Uterus (tissue), 4 donors: ENCODE measurements around the gene NEUROD6. TPM values are rescaled to one million over a fixed set of nuclear protein-coding genes. Genes with fewer than 3 reads are reported as not detected.

ENCODE experiments used
- DNase-seq, 2 donors: peaks; one replicate each; pipeline ENCODE4 v3.0.0-alpha.2; 2019 to 2020
- H3K27ac ChIP-seq, 2 donors: fragments of 200-600 bp; sonication (generic); 1 replicate in 1 of 2; 2 replicates in 1 of 2; pipeline ENCODE4 v1.5.1; 2016 to 2018
- H3K27me3 ChIP-seq, 2 donors: fragments of 200-600 bp; sonication (generic); one replicate each; pipeline ENCODE4 v1.5.1; 2018 to 2019; ENCODE audit warnings: control low read depth in 1 of 2
- H3K36me3 ChIP-seq, 2 donors: fragments of 200-600 bp; sonication (generic); one replicate each; pipeline ENCODE4 v1.5.1; 2019; ENCODE audit warnings: control low read depth in 1 of 2
- H3K4me1 ChIP-seq, 2 donors: fragments of 200-600 bp; sonication (generic); one replicate each; pipeline ENCODE4 v1.5.1; 2018 to 2019; ENCODE audit warnings: control low read depth in 1 of 2
- H3K4me3 ChIP-seq, 2 donors: fragments of 200-600 bp; sonication (generic); 1 replicate in 1 of 2; 2 replicates in 1 of 2; pipeline ENCODE4 v1.5.1; 2018 to 2019; ENCODE audit warnings: mild to moderate bottlenecking in 1 of 2
- H3K9me3 ChIP-seq, 2 donors: fragments of 200-600 bp; sonication (generic); one replicate each; pipeline ENCODE4 v1.5.1; 2019; ENCODE audit warnings: control low read depth in 1 of 2
- POLR2A ChIP-seq, 2 donors: fragments of 450-650 bp; IDR thresholded peaks; one replicate each; pipeline ENCODE4 v1.6.1; 2016; ENCODE audit warnings: antibody characterized with exemption in 2 of 2, mild to moderate bottlenecking in 1 of 2, moderate library complexity in 1 of 2
- intact Hi-C: fragments of 100-400 bp; cut with DNase I; formaldehyde crosslinking; loops from one replicate; pipeline ENCODE4 v1.15.1; 2023; ENCODE audit warnings: low total_unique reads
- total RNA-seq, 4 donors: library from RNA; depleted of rRNA in 3 of 4; stranded (reverse); fragments of >200 nt in 3 of 4; gene quantifications; one replicate each; pipeline versions ENCODE4 v1.1.0 to v1.2.4, GENCODE V29; 2014 to 2023
- TF ChIP-seq, protein P1 (sequence below), 4 experiments: fragments of 200-600 bp in 2 of 4; fragments of 450-650 bp in 2 of 4; sonication (generic) in 2 of 4; IDR thresholded peaks; one replicate each; pipeline ENCODE4 v1.5.1; 2016 to 2019; ENCODE audit warnings: antibody characterized with exemption in 4 of 4, mild to moderate bottlenecking in 2 of 4, moderate library complexity in 1 of 4
- donor health status: DM: yes; HTN: yes; CAD: no.

Gene NEUROD6
- total RNA-seq, 4 donors from 2014 or later, result not detected

DNA sequence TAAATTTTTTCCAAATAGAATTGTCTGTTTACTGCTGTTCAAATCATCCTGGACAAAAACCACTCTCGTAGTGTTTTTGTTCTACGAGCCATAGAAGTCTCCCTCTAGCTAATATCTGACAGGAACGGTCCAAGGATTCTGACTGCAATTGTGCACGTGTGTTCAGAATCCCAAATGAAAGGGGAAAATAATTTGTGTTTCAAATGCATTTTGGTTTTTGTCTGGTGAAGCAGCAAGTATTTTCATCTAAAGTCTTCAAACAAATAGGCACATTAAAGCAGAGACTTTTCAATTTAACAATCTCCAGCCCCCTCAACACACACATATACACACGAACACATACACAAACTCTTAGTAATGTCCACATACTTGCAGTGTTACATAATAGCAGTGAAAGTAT is 475 bp downstream of the NEUROD6 start:
- intact Hi-C loops, result no loop called here
- H3K36me3 ChIP-seq, result no peaks in the 10 kb centered on the region

DNA sequence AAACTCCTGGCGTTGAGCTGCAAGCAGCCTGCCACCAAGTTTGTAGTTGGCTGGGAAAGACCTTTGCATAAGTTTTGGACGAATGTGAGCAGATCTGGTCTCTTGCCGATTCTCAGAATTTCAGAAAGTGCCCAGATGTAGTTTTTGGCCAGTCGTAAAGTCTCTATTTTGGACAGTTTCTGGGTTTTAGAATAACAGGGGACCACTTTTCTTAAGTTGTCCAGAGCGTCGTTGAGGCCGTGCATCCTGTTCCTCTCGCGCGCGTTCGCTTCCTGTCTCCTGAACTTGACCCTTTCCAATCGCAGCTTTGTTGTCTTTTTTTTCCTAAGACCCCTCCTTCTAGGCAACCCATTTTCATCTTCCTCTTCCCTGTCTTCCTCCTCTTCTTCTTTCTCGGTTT is 1.8 kb downstream of the NEUROD6 start:
- Histone ChIP-seq H3K4me1 (no peaks in the 10 kb centered on the region), H3K9me3 (no peaks in the 10 kb centered on the region), H3K27ac (no peak overlapping the region), H3K36me3 (no peaks in the 10 kb centered on the region), H3K4me3 (no peak overlapping the region), H3K27me3 (peaks cover 0 to 12% of the 10 kb centered on the region in 2 donors)
- no peak for DNase-seq
- intact Hi-C loops, result no loop called here
- TF ChIP-seq, protein P1, sequence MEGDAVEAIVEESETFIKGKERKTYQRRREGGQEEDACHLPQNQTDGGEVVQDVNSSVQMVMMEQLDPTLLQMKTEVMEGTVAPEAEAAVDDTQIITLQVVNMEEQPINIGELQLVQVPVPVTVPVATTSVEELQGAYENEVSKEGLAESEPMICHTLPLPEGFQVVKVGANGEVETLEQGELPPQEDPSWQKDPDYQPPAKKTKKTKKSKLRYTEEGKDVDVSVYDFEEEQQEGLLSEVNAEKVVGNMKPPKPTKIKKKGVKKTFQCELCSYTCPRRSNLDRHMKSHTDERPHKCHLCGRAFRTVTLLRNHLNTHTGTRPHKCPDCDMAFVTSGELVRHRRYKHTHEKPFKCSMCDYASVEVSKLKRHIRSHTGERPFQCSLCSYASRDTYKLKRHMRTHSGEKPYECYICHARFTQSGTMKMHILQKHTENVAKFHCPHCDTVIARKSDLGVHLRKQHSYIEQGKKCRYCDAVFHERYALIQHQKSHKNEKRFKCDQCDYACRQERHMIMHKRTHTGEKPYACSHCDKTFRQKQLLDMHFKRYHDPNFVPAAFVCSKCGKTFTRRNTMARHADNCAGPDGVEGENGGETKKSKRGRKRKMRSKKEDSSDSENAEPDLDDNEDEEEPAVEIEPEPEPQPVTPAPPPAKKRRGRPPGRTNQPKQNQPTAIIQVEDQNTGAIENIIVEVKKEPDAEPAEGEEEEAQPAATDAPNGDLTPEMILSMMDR (IDR thresholded peaks at IDR 0.05), result no peak
- TF ChIP-seq POLR2A (IDR thresholded peaks at IDR 0.05), result no peak

More for the DNA sequence above, 475 bp downstream of the NEUROD6 start:
- H3K27me3 ChIP-seq, result peaks cover 0 to 12% of the 10 kb centered on the region in 2 donors
- no peak overlapping the region for H3K4me3 ChIP-seq
- H3K9me3 ChIP-seq, result no peaks in the 10 kb centered on the region
- no peak for TF ChIP-seq POLR2A (IDR thresholded peaks at IDR 0.05)
- TF ChIP-seq, protein P1 (IDR thresholded peaks at IDR 0.05), result no peak
- H3K4me1 ChIP-seq, result no peaks in the 10 kb centered on the region
- no peak for DNase-seq
- no peak overlapping the region for H3K27ac ChIP-seq

GRCh38 chr7:31337002-31337565 is 3.4 kb downstream of the NEUROD6 start:
- H3K4me3 ChIP-seq, result no peak overlapping the region
- H3K4me1 ChIP-seq, result no peaks in the 10 kb centered on the region
- H3K36me3 ChIP-seq, result no peaks in the 10 kb centered on the region
- intact Hi-C loops, result no loop called here
- no peak overlapping the region for H3K27ac ChIP-seq
- peaks cover 0 to 12% of the 10 kb centered on the region in 2 donors for H3K27me3 ChIP-seq
- TF ChIP-seq POLR2A (IDR thresholded peaks at IDR 0.05), result no peak
- TF ChIP-seq, protein P1 (IDR thresholded peaks at IDR 0.05), result no peak
- H3K9me3 ChIP-seq, result no peaks in the 10 kb centered on the region
- no peak for DNase-seq

GRCh38 chr7:31336202-31337001 is 4.1 kb downstream of the NEUROD6 start:
- Histone ChIP-seq H3K9me3 (no peaks in the 10 kb centered on the region), H3K4me1 (no peaks in the 10 kb centered on the region), H3K27me3 (peaks cover 0 to 12% of the 10 kb centered on the region in 2 donors), H3K36me3 (no peaks in the 10 kb centered on the region), H3K4me3 (no peak overlapping the region), H3K27ac (no peak overlapping the region)
- no peak for DNase-seq
- TF ChIP-seq, protein P1 (IDR thresholded peaks at IDR 0.05), result no peak
- TF ChIP-seq POLR2A (IDR thresholded peaks at IDR 0.05), result no peak
- intact Hi-C loops, result no loop called here

GRCh38 chr7:31335884-31336201 is 4.7 kb downstream of the NEUROD6 start:
- Histone ChIP-seq H3K9me3 (no peaks in the 10 kb centered on the region), H3K4me1 (no peaks in the 10 kb centered on the region), H3K4me3 (no peak overlapping the region), H3K27ac (no peak overlapping the region), H3K27me3 (peaks cover 0 to 12% of the 10 kb centered on the region in 2 donors), H3K36me3 (no peaks in the 10 kb centered on the region)
- intact Hi-C loops, result no loop called here
- TF ChIP-seq, protein P1 (IDR thresholded peaks at IDR 0.05), result no peak
- no peak for TF ChIP-seq POLR2A (IDR thresholded peaks at IDR 0.05)
- DNase-seq, result no peak
